BJ (cell line): Measurements from ENCODE around the gene NLRP10. TPM values are rescaled to one million over a fixed set of nuclear protein-coding genes. Genes with fewer than 3 reads are reported as not detected.

Experiments used
- CTCF ChIA-PET: fragments of 350-600 bp; formaldehyde crosslinking; extraction: SDS; loops from one replicate; lab custom pipeline; 2021; ENCODE audit warnings: antibody characterized with exemption, inconsistent platforms; lab: Yijun Ruan, JAX
- POLR2A ChIA-PET: fragments of 300-600 bp; sonication (Branson Sonifier 250); formaldehyde crosslinking; extraction: SDS; loops from one replicate; lab custom pipeline; 2021; ENCODE audit warnings: antibody characterized with exemption; lab: Charles Lee
- DNase-seq: peaks from one replicate; pipeline ENCODE4 v3.0.0-alpha.2; 2011; ENCODE audit warnings: low read depth
- H3K27me3 ChIP-seq: 2 replicates; pipeline ENCODE4 v1.6.0; 2011; ENCODE audit warnings: low read length; ENCODE audit not compliant: control insufficient read depth, insufficient read depth
- H3K36me3 ChIP-seq: 2 replicates; pipeline ENCODE4 v1.5.1; 2011; ENCODE audit warnings: low read length; ENCODE audit not compliant: control insufficient read depth, insufficient read depth
- H3K4me3 ChIP-seq: 2 replicates; pipeline ENCODE4 v1.5.1; 2011; ENCODE audit warnings: low read depth, mild to moderate bottlenecking, control low read depth, low read length
- polyA plus RNA-seq: library from polyadenylated mRNA; depleted of rRNA; stranded (reverse); fragments of >200 nt; gene quantifications from 2 replicates; pipeline ENCODE4 v1.2.3, GENCODE V29; 2011; rRNA removed
- small RNA-seq: library from RNA; depleted of rRNA; stranded (forward); fragments of <200 nt; gene quantifications from one replicate; pipeline ENCODE3, GENCODE V24; 2012; ENCODE audit warnings: low replicate concordance, low read depth; ENCODE audit not compliant: insufficient read length
- TF ChIP-seq, protein P1 (sequence below): IDR thresholded peaks from 2 replicates; pipeline ENCODE4 v1.5.1; 2011; ENCODE audit warnings: low read depth, mild to moderate bottlenecking, control low read depth, inconsistent platforms, low read length, moderate library complexity; ENCODE audit not compliant: insufficient read depth

The NLRP10 gene
- polyA plus RNA-seq, 1 experiment = 5.1 TPM

DNA sequence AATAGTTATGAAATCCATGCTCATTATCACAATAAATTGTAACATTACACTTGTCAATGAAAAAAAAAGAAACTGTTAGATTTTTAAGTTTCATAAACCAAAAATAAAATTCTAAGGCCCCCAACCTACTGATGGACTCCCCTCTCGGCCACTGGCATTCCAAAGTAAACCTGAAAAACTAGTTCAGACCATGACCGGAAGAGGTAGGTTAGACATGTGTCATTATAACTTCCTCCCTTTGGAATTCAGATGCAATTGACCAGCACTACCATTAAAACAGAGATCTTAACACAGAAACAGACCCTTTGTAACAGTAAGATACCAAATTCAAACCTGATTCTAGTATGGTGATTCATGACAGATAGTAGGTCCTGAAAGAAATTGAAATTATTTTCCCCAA lies 47.1 kb downstream of the NLRP10 start:
- TF ChIP-seq, protein P1, sequence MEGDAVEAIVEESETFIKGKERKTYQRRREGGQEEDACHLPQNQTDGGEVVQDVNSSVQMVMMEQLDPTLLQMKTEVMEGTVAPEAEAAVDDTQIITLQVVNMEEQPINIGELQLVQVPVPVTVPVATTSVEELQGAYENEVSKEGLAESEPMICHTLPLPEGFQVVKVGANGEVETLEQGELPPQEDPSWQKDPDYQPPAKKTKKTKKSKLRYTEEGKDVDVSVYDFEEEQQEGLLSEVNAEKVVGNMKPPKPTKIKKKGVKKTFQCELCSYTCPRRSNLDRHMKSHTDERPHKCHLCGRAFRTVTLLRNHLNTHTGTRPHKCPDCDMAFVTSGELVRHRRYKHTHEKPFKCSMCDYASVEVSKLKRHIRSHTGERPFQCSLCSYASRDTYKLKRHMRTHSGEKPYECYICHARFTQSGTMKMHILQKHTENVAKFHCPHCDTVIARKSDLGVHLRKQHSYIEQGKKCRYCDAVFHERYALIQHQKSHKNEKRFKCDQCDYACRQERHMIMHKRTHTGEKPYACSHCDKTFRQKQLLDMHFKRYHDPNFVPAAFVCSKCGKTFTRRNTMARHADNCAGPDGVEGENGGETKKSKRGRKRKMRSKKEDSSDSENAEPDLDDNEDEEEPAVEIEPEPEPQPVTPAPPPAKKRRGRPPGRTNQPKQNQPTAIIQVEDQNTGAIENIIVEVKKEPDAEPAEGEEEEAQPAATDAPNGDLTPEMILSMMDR = no peak

More for the DNA sequence above, 47.1 kb downstream of the NLRP10 start:
- H3K4me3 ChIP-seq = no peak overlapping the region
- no peaks in the 10 kb centered on the region for H3K27me3 ChIP-seq
- ChIA-PET POLR2A (no interaction called here), CTCF (no interaction called here)
- no peak for DNase-seq
- H3K36me3 ChIP-seq = no peaks in the 10 kb centered on the region

Small RNA genes lying within 50 kb of the gene (small RNA-seq; reads per million reads assigned to genes)
- gene COX6CP5 = not detected

Other genes with a start within 250 kb of the NLRP10 start
- gene OR5P2, start 168.5 kb downstream of the NLRP10 start, polyA plus RNA-seq = 0.23 and 0.40 TPM in 2 replicates
- 0.36 TPM in 1 of 2 replicates, not detected in the other for gene OR5P3, start 134.6 kb downstream of the NLRP10 start, polyA plus RNA-seq
- 0.07 and 0.31 TPM in 2 replicates for gene OR10A6, start 34.2 kb downstream of the NLRP10 start, polyA plus RNA-seq
- gene OR10A3, start 23.7 kb downstream of the NLRP10 start, polyA plus RNA-seq = 0.07 TPM in 2 replicates
- gene EIF3F, start 21.9 kb upstream of the NLRP10 start, polyA plus RNA-seq = 181 and 218 TPM in 2 replicates
- 9.8 and 11.8 TPM in 2 replicates for gene TUB, start 115.8 kb upstream of the NLRP10 start, polyA plus RNA-seq
- not detected in 2 replicates for gene RIC3, start 203.6 kb upstream of the NLRP10 start, polyA plus RNA-seq